Renal cortex interstitium (tissue), 11 donors: ENCODE measurements around the gene MLH3. TPM values are rescaled to one million over a fixed set of nuclear protein-coding genes. Genes with fewer than 3 reads are reported as not detected.
A peak's percentile ranks its signal among the peaks of the same experiment; 100 is the strongest.
"Not testable (repeated sequence)": the region's sequence is repeated elsewhere in the genome, so short reads cannot be mapped to it uniquely, and the experiment has no call there.

ENCODE experiments used
- DNase-seq, 11 donors: peaks; one replicate each; pipeline ENCODE4 v3.0.0-alpha.2; 2013; ENCODE audit warnings: low read depth in 9 of 11, low spot score in 4 of 11; ENCODE audit errors: extremely low read depth in 1 of 11
- polyA plus RNA-seq, 3 donors: library from polyadenylated mRNA; unstranded; fragments of 120-200 nt; gene quantifications; one replicate each; pipeline ENCODE4 v1.2.1, GENCODE V29; 2013; ENCODE audit not compliant: insufficient read length in 3 of 3

The MLH3 gene
- polyA plus RNA-seq, 3 donors: 29.7 to 43.7 (median 34.6) TPM

GRCh38 chr14:75069811-75070145 is 18.5 kb upstream of the MLH3 start:
- DNase-seq: no peak

- peak in 10 of 11 donors; percentile 77 to 89 (median 86) for DNase-seq
Observed at GRCh38 chr14:75069121-75069810, 18.0 kb upstream of the MLH3 start, which contains the start of gene ZC2HC1C. ZC2HC1C (plus strand) TSS chr14:75069641; CDS start chr14:75070574, 933 bp downstream.

- DNase-seq: peak in 2 of 11 donors; percentile 37 to 47
Observed at GRCh38 chr14:75068294-75069120, 17.2 kb upstream of the MLH3 start.

GRCh38 chr14:75067765-75068164 is 16.5 kb upstream of the MLH3 start:
- not testable (repeated sequence) for DNase-seq

GRCh38 chr14:75067212-75067611 is 15.9 kb upstream of the MLH3 start:
- no peak for DNase-seq

GRCh38 chr14:75066691-75067090 is 15.4 kb upstream of the MLH3 start:
- no peak for DNase-seq

GRCh38 chr14:75064205-75064567 is 12.9 kb upstream of the MLH3 start:
- DNase-seq: no peak

- peak in 10 of 11 donors; percentile 72 to 89 (median 84) for DNase-seq
Observed at GRCh38 chr14:75063491-75064204, 12.4 kb upstream of the MLH3 start, which contains the start of gene ACYP1. ACYP1 (minus strand) TSS chr14:75064024; CDS start chr14:75063553, 471 bp downstream.

- no peak for DNase-seq
Observed at GRCh38 chr14:75063013-75063412, 11.7 kb upstream of the MLH3 start.

- no peak for DNase-seq
Observed at GRCh38 chr14:75060420-75060819, 9.2 kb upstream of the MLH3 start.

GRCh38 chr14:75059642-75060041 is 8.4 kb upstream of the MLH3 start:
- no peak for DNase-seq

GRCh38 chr14:75054421-75054820 is 3.2 kb upstream of the MLH3 start:
- DNase-seq: no peak

GRCh38 chr14:75053396-75054291 is 2.4 kb upstream of the MLH3 start:
- no peak for DNase-seq

GRCh38 chr14:75051556-75051899 is 261 bp upstream of the MLH3 start:
- no peak for DNase-seq

GRCh38 chr14:75049731-75050201 is 1.5 kb downstream of the MLH3 start:
- no peak for DNase-seq

- no peak for DNase-seq
Observed at GRCh38 chr14:75049136-75049535, 2.1 kb downstream of the MLH3 start.

- no peak for DNase-seq
Observed at GRCh38 chr14:75048101-75048500, 3.2 kb downstream of the MLH3 start.

GRCh38 chr14:75047506-75047905 is 3.8 kb downstream of the MLH3 start:
- DNase-seq: no peak

- DNase-seq: no peak
Observed at GRCh38 chr14:75046899-75047298, 4.4 kb downstream of the MLH3 start.
